Parathyroid adenoma (tissue), 2 donors: ENCODE results near the gene RBM15B.

Experiments
- H2AFZ ChIP-seq: fragments of 300-600 bp; sonication (generic); one replicate; pipeline ENCODE4 v1.7.0; 2017; ENCODE audit warnings: antibody characterized with exemption, mild to moderate bottlenecking
- H3K27ac ChIP-seq: fragments of 300-600 bp; sonication (generic); one replicate; pipeline ENCODE4 v1.7.0; 2017
- H3K27me3 ChIP-seq: fragments of 300-600 bp; sonication (generic); one replicate; pipeline ENCODE4 v1.7.0; 2017; ENCODE audit warnings: low read length; ENCODE audit not compliant: control insufficient read depth, insufficient read depth
- H3K36me3 ChIP-seq: fragments of 300-600 bp; sonication (generic); one replicate; pipeline ENCODE4 v1.7.0; 2017; ENCODE audit warnings: low read length; ENCODE audit not compliant: control insufficient read depth, insufficient read depth
- H3K4me1 ChIP-seq: fragments of 300-600 bp; sonication (generic); one replicate; pipeline ENCODE4 v1.7.0; 2017; ENCODE audit warnings: control low read depth
- H3K4me2 ChIP-seq: fragments of 300-600 bp; sonication (generic); one replicate; pipeline ENCODE4 v1.7.0; 2017; ENCODE audit warnings: low read length
- H3K4me3 ChIP-seq: fragments of 300-600 bp; sonication (generic); one replicate; pipeline ENCODE4 v1.7.0; 2017; ENCODE audit warnings: low read depth, low read length
- H3K79me2 ChIP-seq: fragments of 300-600 bp; sonication (generic); one replicate; pipeline ENCODE4 v1.7.0; 2017; ENCODE audit warnings: control low read depth
- H3K9ac ChIP-seq: fragments of 300-600 bp; sonication (generic); one replicate; pipeline ENCODE4 v1.7.0; 2017; ENCODE audit warnings: mild to moderate bottlenecking
- H3K9me3 ChIP-seq: fragments of 300-600 bp; sonication (generic); one replicate; pipeline ENCODE4 v1.7.0; 2017; ENCODE audit warnings: low read length; ENCODE audit not compliant: control insufficient read depth
- TF ChIP-seq, protein P1 (sequence below): fragments of 300-600 bp; sonication (generic); IDR thresholded peaks from one replicate; pipeline ENCODE4 v1.7.0; 2017; ENCODE audit warnings: antibody characterized with exemption, mild to moderate bottlenecking
- donor health status: primary hyperparathyroidism.

Gene RBM15B

DNA sequence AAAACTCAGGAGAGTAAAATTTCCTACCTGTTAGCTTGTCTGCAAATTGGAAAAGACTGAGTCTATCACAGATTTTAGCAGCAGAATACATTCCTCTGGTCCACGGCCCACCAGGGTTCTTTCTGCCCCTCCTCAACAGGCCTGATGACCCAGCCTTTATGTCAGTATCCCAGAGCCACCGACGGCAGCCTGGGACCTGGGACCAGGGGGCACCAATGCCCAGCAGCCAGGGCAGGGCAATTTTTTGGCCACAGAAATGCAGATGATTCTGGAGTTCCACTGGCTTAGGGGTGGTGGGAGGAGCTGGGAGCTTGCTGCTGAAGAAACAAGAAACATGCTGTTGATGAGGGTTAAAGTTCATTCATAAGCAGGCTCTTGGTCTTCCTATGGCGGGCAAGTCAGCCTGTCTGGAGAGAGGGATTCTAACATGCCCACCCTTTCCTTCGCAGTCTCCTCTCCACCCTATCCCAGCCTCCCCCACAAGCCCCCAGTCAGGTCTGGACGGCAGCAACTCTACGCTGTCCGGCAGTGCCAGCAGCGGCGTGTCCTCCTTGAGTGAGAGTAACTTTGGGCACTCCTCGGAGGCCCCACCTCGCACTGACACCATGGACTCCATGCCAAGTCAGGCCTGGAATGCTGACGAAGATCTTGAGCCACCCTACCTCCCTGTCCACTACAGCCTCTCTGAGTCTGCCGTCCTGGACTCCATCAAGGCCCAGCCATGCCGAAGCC, 10.3 kb upstream of the RBM15B start:
- TF ChIP-seq, protein P1, sequence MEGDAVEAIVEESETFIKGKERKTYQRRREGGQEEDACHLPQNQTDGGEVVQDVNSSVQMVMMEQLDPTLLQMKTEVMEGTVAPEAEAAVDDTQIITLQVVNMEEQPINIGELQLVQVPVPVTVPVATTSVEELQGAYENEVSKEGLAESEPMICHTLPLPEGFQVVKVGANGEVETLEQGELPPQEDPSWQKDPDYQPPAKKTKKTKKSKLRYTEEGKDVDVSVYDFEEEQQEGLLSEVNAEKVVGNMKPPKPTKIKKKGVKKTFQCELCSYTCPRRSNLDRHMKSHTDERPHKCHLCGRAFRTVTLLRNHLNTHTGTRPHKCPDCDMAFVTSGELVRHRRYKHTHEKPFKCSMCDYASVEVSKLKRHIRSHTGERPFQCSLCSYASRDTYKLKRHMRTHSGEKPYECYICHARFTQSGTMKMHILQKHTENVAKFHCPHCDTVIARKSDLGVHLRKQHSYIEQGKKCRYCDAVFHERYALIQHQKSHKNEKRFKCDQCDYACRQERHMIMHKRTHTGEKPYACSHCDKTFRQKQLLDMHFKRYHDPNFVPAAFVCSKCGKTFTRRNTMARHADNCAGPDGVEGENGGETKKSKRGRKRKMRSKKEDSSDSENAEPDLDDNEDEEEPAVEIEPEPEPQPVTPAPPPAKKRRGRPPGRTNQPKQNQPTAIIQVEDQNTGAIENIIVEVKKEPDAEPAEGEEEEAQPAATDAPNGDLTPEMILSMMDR = no peak

DNA sequence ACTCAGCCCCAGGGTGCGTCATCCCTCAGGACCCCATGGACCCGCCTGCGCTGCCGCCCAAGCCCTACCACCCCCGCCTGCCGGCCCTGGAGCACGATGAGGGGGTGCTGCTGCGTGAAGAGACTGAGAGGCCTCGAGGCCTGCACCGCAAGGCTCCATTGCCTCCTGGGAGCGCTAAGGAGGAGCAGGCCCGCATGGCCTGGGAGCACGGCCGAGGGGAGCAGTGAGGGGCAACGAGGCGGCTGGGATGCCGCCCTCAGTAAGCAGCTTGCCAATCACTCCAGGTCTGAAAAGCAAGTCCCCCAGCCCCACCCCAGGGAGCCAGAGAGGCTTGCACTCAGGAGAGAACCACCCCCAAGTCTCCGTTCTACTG, 9.8 kb upstream of the RBM15B start:
- H3K4me1 ChIP-seq = peaks cover 10% of the 10 kb centered on the region
- TF ChIP-seq, protein P1 = no peak

More for the DNA sequence above, 10.3 kb upstream of the RBM15B start:
- Histone ChIP-seq H3K79me2 (peaks cover 3% of the 10 kb centered on the region), H3K9ac (no peak overlapping the region), H3K27me3 (no peaks in the 10 kb centered on the region), H3K4me2 (no peak overlapping the region), H3K36me3 (no peaks in the 10 kb centered on the region), H3K4me1 (peaks cover 10% of the 10 kb centered on the region), H2AFZ (no peak overlapping the region), H3K27ac (no peak overlapping the region), H3K4me3 (no peak overlapping the region), H3K9me3 (no peaks in the 10 kb centered on the region)

DNA sequence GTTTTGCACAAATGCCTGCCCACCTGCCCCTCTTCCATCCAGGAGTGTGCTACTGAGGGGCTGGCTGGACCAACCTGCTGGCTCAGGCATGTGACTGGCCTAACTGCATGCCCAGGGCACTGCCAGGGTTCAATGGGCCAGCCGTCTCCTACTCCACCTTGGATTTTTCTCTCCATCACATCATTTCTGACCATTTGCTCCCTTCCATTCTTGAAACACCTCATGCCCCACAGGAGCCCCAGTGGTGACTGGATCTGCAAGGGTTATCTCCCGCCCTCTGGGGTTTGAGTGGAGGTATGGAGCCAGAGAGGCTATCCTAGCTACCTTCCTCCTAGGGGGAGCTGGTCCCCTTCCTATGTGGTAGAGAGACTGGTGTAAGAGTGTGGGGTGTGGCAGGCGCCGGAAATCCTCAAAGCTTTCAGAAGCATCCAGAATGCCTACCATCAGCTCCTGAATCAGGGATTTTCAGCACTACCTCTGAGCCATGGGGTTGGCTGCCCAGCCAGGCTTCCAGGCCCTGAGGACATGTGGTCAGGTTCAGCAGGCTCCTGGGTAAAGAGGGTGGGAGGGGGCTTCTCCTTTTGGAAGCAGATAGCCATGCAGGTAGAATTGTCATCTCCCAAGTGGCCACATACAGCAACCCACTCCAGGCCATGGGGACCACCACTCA, 8.9 kb upstream of the RBM15B start:
- Histone ChIP-seq H3K79me2 (peaks cover 3% of the 10 kb centered on the region), H2AFZ (no peak overlapping the region), H3K4me3 (no peak overlapping the region), H3K27me3 (no peaks in the 10 kb centered on the region), H3K36me3 (no peaks in the 10 kb centered on the region), H3K9me3 (no peaks in the 10 kb centered on the region), H3K9ac (no peak overlapping the region), H3K4me1 (peaks cover 10% of the 10 kb centered on the region), H3K4me2 (no peak overlapping the region), H3K27ac (no peak overlapping the region)
- TF ChIP-seq, protein P1 = no peak

More for the DNA sequence above, 9.8 kb upstream of the RBM15B start:
- Histone ChIP-seq H3K27ac (no peak overlapping the region), H3K27me3 (no peaks in the 10 kb centered on the region), H3K9me3 (no peaks in the 10 kb centered on the region), H3K4me2 (no peak overlapping the region), H3K4me3 (no peak overlapping the region), H3K79me2 (peaks cover 3% of the 10 kb centered on the region), H2AFZ (no peak overlapping the region), H3K36me3 (no peaks in the 10 kb centered on the region), H3K9ac (no peak overlapping the region)

DNA sequence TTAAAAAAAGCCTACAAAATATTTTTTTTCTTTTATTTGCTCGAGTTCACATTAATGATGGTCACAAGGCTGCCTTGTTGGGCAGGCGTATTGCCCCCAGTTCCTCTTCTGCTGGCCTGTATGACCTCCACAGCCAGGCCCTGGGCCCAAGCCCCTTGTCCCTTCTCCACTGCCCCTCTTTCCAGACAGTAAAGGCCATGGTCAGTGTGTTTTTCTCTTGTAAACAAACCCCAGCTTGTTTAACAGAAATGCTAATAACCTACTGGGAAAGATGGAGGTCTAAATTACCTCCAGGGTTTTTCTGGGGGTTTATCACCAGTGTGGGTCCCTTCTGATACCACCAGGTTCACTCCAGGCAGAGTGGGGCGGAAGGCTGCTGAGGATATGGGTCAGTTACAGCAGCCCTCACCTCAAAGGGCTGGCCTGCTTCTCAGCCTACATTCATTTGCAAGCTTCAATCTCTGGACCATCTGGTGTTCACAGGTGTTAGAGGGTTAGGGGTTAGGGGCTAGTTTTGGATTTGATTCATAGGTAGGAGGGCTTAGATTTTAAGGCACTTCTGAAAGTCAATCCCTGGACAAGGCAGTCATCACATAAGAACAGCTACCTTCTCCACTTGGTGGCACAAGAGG, 8.0 kb upstream of the RBM15B start:
- H3K9me3 ChIP-seq = no peaks in the 10 kb centered on the region
- H3K4me3 ChIP-seq = no peak overlapping the region
- no peak overlapping the region for H2AFZ ChIP-seq
- TF ChIP-seq, protein P1 = no peak
- H3K4me2 ChIP-seq = no peak overlapping the region
- no peaks in the 10 kb centered on the region for H3K36me3 ChIP-seq
- no peaks in the 10 kb centered on the region for H3K27me3 ChIP-seq
- peaks cover 15% of the 10 kb centered on the region for H3K4me1 ChIP-seq
- no peak overlapping the region for H3K9ac ChIP-seq
- H3K79me2 ChIP-seq = peaks cover 3% of the 10 kb centered on the region
- no peak overlapping the region for H3K27ac ChIP-seq
